ENCODE data around the gene RNF6.

RNF6 gene

GRCh38 chr13:26222520-26223046 is 469 bp upstream of the RNF6 start:
- peak overlapping the region; percentile 96 for H3K9ac ChIP-seq (ENCODE audit: low read depth, low read length)
- peak overlapping the region; percentile 84 for H3K4me3 ChIP-seq (ENCODE audit: low read length)
- no peaks in the 10 kb centered on the region for H3K9me3 ChIP-seq (ENCODE audit: insufficient read depth, low read depth, low read length)
- H3K27me3 ChIP-seq (ENCODE audit: insufficient read depth, low read length), result peaks cover 7% of the 10 kb centered on the region; the same call in 1 of the 2 replicates
- peaks cover 31% of the 10 kb centered on the region for H3K36me3 ChIP-seq (ENCODE audit: insufficient read depth, low read depth, low read length)
- no peaks in the 10 kb centered on the region; the same call in 1 of the 2 replicates for H3K4me1 ChIP-seq (ENCODE audit: insufficient read depth, low read length)
- H3K27ac ChIP-seq (ENCODE audit: low read length), result peak overlapping the region; percentile 91

DNA sequence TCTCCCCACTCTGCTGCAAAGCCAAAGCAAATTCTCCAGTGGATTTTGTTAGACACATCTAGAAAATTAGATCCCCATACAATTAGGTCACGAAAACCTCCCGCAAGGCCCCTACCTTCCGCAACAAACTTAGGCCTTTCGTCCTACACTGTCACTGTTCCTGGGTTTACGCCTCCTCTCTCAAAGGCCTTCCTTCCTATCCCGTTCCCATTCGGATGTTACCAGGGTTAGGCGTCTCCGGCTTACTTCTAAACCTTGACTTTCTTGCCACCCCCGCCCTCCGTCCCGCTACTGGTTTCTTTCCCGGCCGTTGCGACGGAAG is 754 bp downstream of the RNF6 start:
- Histone ChIP-seq H3K9ac (ENCODE audit: low read depth, low read length) (peak overlapping the region; percentile 96), H3K27ac (ENCODE audit: low read length) (peak overlapping the region; percentile 91), H3K36me3 (ENCODE audit: insufficient read depth, low read depth, low read length) (peaks cover 43% of the 10 kb centered on the region), H3K4me1 (ENCODE audit: insufficient read depth, low read length) (no peaks in the 10 kb centered on the region; the same call in 1 of the 2 replicates), H3K4me3 (ENCODE audit: low read length) (peak overlapping the region; percentile 84), H3K9me3 (ENCODE audit: insufficient read depth, low read depth, low read length) (no peaks in the 10 kb centered on the region), H3K27me3 (ENCODE audit: insufficient read depth, low read length) (0 out of 2 replicates have a peak, but pooled peaks cover 7% of the 10 kb centered on the region)

DNA sequence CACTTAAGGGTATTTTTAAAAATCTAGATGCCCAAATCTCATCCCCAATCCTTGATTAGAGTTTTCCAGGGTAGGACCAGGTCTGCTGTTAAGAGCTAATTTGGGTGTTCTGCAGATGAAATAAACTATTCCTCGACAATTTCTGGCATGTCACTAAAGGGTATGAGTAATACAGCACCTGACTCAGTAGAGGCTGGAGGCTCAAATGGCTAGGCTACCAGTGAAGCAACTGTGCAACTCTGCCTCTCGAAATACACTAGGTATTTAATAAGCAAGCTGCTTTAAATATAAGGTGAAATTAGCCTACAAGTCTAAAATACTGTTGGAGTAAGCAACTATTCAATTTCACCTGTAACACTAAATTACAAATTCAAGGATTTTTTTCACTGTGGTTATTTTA is 1.5 kb downstream of the RNF6 start:
- Histone ChIP-seq H3K36me3 (ENCODE audit: insufficient read depth, low read depth, low read length) (peaks cover 51% of the 10 kb centered on the region), H3K4me3 (ENCODE audit: low read length) (peak overlapping the region; percentile 84), H3K4me1 (ENCODE audit: insufficient read depth, low read length) (no peaks in the 10 kb centered on the region; the same call in 1 of the 2 replicates), H3K27ac (ENCODE audit: low read length) (no peak overlapping the region), H3K27me3 (ENCODE audit: insufficient read depth, low read length) (0 out of 2 replicates have a peak, but pooled peaks cover 7% of the 10 kb centered on the region), H3K9me3 (ENCODE audit: insufficient read depth, low read depth, low read length) (no peaks in the 10 kb centered on the region), H3K9ac (ENCODE audit: low read depth, low read length) (peak overlapping the region; percentile 96; the same call in 1 of the 2 replicates)

DNA sequence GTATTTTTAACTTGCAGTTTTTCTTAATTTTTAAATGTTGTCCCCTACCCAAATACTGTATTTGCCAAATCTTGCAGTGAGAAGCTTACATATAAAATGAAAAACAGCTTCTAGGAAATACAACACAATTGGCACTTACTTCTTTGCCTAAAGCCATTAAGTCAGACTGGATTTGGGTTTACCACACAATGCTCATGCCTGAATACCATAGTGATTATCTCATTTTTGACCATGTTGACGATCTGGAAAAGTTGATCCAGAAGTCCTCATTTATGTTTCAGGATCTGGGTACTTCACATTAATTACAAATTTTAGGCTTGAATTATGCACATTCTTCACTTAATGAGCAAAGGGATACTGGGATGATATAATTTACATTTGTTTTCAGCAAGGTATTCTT is 2.4 kb downstream of the RNF6 start:
- no peaks in the 10 kb centered on the region for H3K9me3 ChIP-seq (ENCODE audit: insufficient read depth, low read depth, low read length)
- H3K27ac ChIP-seq (ENCODE audit: low read length), result no peak overlapping the region
- no peak overlapping the region for H3K4me3 ChIP-seq (ENCODE audit: low read length)
- 0 out of 2 replicates have a peak, but pooled peaks cover 7% of the 10 kb centered on the region for H3K27me3 ChIP-seq (ENCODE audit: insufficient read depth, low read length)
- H3K36me3 ChIP-seq (ENCODE audit: insufficient read depth, low read depth, low read length), result peaks cover 59% of the 10 kb centered on the region
- no peaks in the 10 kb centered on the region; the same call in 1 of the 2 replicates for H3K4me1 ChIP-seq (ENCODE audit: insufficient read depth, low read length)
- H3K9ac ChIP-seq (ENCODE audit: low read depth, low read length), result no peak overlapping the region

- H3K36me3 ChIP-seq (ENCODE audit: insufficient read depth, low read depth, low read length), result peaks cover 88% of the 10 kb centered on the region
- no peak overlapping the region for H3K9ac ChIP-seq (ENCODE audit: low read depth, low read length)
- H3K4me1 ChIP-seq (ENCODE audit: insufficient read depth, low read length), result no peaks in the 10 kb centered on the region; the same call in 1 of the 2 replicates
- no peak overlapping the region for H3K4me3 ChIP-seq (ENCODE audit: low read length)
- H3K27me3 ChIP-seq (ENCODE audit: insufficient read depth, low read length), result no peaks in the 10 kb centered on the region
- no peaks in the 10 kb centered on the region for H3K9me3 ChIP-seq (ENCODE audit: insufficient read depth, low read depth, low read length)
- H3K27ac ChIP-seq (ENCODE audit: low read length), result no peak overlapping the region
These were observed 6.1 kb downstream of the RNF6 start for GRCh38 chr13:26216042-26216441.

DNA sequence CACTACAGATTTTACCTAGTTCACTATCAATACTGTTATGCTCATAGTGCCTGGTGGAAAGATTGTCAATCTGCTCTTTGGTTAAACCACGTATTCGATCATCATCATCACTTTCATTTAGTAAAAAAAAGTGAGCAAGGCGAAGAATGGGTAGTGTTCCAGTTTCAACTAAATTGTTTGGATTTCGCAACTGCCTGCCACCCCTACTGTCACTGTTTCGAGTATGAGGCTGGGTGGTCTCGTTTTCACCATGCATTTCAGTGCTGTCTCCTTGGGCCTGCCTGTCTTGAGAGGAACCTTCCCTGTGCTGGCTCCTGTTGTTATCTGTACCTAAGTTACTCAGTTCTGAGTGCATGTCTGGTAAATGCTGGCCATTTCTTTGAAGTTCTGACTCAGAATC is 8.1 kb downstream of the RNF6 start:
- Histone ChIP-seq H3K27me3 (ENCODE audit: insufficient read depth, low read length) (no peaks in the 10 kb centered on the region), H3K4me1 (ENCODE audit: insufficient read depth, low read length) (no peaks in the 10 kb centered on the region), H3K9me3 (ENCODE audit: insufficient read depth, low read depth, low read length) (no peaks in the 10 kb centered on the region)

DNA sequence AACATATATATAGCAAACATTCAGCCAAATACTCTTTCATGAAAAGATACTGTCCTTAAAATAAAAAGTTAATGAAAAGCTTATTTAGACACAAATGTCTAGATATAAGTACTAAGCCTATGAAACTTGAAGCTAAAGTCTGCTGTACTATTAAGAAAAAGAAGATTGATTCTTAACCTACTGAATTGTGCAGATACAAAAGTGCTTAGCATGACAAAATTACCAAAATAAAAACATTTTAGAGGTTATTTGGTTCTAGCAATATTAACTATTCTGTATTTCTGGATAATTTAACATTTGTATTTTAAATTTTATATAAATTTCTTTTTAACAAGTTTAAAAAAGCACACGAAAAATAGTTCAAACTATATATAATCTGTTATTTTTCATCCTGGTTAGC is 8.8 kb downstream of the RNF6 start:
- no peak overlapping the region for H3K4me3 ChIP-seq (ENCODE audit: low read length)
- no peak overlapping the region for H3K9ac ChIP-seq (ENCODE audit: low read depth, low read length)
- H3K4me1 ChIP-seq (ENCODE audit: insufficient read depth, low read length), result no peaks in the 10 kb centered on the region
- no peaks in the 10 kb centered on the region for H3K27me3 ChIP-seq (ENCODE audit: insufficient read depth, low read length)
- H3K27ac ChIP-seq (ENCODE audit: low read length), result no peak overlapping the region
- no peaks in the 10 kb centered on the region for H3K9me3 ChIP-seq (ENCODE audit: insufficient read depth, low read depth, low read length)
- peaks cover 75% of the 10 kb centered on the region for H3K36me3 ChIP-seq (ENCODE audit: insufficient read depth, low read depth, low read length)

More for the DNA sequence above, 8.1 kb downstream of the RNF6 start:
- H3K36me3 ChIP-seq (ENCODE audit: insufficient read depth, low read depth, low read length), result peaks cover 81% of the 10 kb centered on the region
- H3K4me3 ChIP-seq (ENCODE audit: low read length), result no peak overlapping the region
- H3K9ac ChIP-seq (ENCODE audit: low read depth, low read length), result no peak overlapping the region
- no peak overlapping the region for H3K27ac ChIP-seq (ENCODE audit: low read length)

- peaks cover 25% of the 10 kb centered on the region for H3K36me3 ChIP-seq (ENCODE audit: insufficient read depth, low read depth, low read length)
These were observed 13.8 kb downstream of the RNF6 start for GRCh38 chr13:26208287-26208686.

GRCh38 chr13:26202365-26202972 is 19.6 kb downstream of the RNF6 start:
- no peaks in the 10 kb centered on the region for H3K9me3 ChIP-seq (ENCODE audit: insufficient read depth, low read depth, low read length)
- H3K4me1 ChIP-seq (ENCODE audit: insufficient read depth, low read length), result no peaks in the 10 kb centered on the region
- H3K27me3 ChIP-seq (ENCODE audit: insufficient read depth, low read length), result no peaks in the 10 kb centered on the region
- H3K36me3 ChIP-seq (ENCODE audit: insufficient read depth, low read depth, low read length), result no peaks in the 10 kb centered on the region
- H3K9ac ChIP-seq (ENCODE audit: low read depth, low read length), result no peak overlapping the region
- no peak overlapping the region for H3K27ac ChIP-seq (ENCODE audit: low read length)
- H3K4me3 ChIP-seq (ENCODE audit: low read length), result no peak overlapping the region

More at GRCh38 chr13:26208287-26208686, 13.8 kb downstream of the RNF6 start:
- H3K4me3 ChIP-seq (ENCODE audit: low read length), result no peak overlapping the region
- no peak overlapping the region for H3K9ac ChIP-seq (ENCODE audit: low read depth, low read length)
- H3K9me3 ChIP-seq (ENCODE audit: insufficient read depth, low read depth, low read length), result no peaks in the 10 kb centered on the region
- no peak overlapping the region for H3K27ac ChIP-seq (ENCODE audit: low read length)
- H3K4me1 ChIP-seq (ENCODE audit: insufficient read depth, low read length), result no peaks in the 10 kb centered on the region
- no peaks in the 10 kb centered on the region for H3K27me3 ChIP-seq (ENCODE audit: insufficient read depth, low read length)

DNA sequence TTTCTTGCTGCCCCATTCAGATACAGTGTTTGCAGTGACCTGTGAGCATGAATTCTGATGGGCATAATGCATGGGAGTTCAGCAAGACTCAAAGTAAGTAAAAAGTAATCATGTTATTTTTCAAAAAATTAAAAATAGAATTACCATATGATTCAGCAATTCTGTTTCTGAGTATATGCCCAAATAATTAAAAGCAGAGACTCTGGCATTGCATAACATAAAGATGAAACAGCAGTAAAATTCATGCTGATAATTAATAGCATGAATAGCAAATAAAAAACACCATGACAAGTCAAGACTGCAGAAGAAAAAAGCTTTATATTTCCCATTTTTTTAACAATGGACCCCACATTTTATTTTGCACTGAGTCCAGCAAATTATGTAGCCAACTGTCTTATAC is 21.3 kb downstream of the RNF6 start:
- H3K4me1 ChIP-seq (ENCODE audit: insufficient read depth, low read length), result no peaks in the 10 kb centered on the region
- H3K27ac ChIP-seq (ENCODE audit: low read length), result no peak overlapping the region
- no peak overlapping the region for H3K9ac ChIP-seq (ENCODE audit: low read depth, low read length)
- no peaks in the 10 kb centered on the region for H3K36me3 ChIP-seq (ENCODE audit: insufficient read depth, low read depth, low read length)
- no peak overlapping the region for H3K4me3 ChIP-seq (ENCODE audit: low read length)
- H3K9me3 ChIP-seq (ENCODE audit: insufficient read depth, low read depth, low read length), result no peaks in the 10 kb centered on the region
- no peaks in the 10 kb centered on the region for H3K27me3 ChIP-seq (ENCODE audit: insufficient read depth, low read length)

DNA sequence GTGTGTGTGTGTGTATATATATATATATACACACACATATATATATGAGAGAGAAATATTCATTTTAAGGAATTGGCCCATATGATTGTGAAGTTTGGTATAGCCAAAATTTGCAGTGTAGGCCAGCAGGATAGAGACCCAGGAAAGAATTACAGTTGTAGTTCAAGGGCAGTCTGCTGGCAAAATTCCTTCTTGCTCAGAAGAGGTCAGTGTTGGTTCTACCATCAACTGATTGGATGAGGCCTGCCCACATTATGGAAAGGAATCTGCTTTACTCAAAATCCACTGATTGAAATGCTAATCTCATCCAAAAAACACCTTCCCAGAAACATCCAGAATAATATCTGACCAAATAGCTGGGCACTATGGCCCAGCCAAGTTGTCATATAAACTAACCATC is 24.0 kb downstream of the RNF6 start:
- no peaks in the 10 kb centered on the region for H3K9me3 ChIP-seq (ENCODE audit: insufficient read depth, low read depth, low read length)
- no peaks in the 10 kb centered on the region for H3K36me3 ChIP-seq (ENCODE audit: insufficient read depth, low read depth, low read length)

DNA sequence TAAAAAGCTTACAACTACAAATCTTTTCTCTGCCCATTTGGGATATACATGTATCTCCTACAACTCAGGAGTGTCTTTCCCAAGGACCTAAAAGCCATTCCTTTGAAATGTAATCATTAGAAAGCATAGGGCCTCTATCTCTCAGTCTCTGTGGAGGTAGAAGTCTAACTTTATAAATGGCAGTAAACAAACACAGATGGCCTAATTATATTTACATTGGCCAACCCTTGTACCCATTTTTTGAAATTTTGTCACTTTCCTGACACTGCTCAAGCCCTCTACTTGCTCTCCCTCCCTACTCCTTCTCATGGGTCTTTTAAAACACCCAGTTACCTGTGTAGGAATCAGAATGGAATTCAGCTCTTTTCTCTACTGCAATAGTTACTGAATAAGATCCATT is 24.8 kb downstream of the RNF6 start:
- Histone ChIP-seq H3K9ac (ENCODE audit: low read depth, low read length) (no peak overlapping the region), H3K9me3 (ENCODE audit: insufficient read depth, low read depth, low read length) (no peaks in the 10 kb centered on the region)

More for the DNA sequence above, 24.0 kb downstream of the RNF6 start:
- no peaks in the 10 kb centered on the region for H3K27me3 ChIP-seq (ENCODE audit: insufficient read depth, low read length)
- H3K27ac ChIP-seq (ENCODE audit: low read length), result no peak overlapping the region
- H3K4me3 ChIP-seq (ENCODE audit: low read length), result no peak overlapping the region
- H3K9ac ChIP-seq (ENCODE audit: low read depth, low read length), result no peak overlapping the region
- H3K4me1 ChIP-seq (ENCODE audit: insufficient read depth, low read length), result no peaks in the 10 kb centered on the region

More for the DNA sequence above, 24.8 kb downstream of the RNF6 start:
- Histone ChIP-seq H3K4me3 (ENCODE audit: low read length) (no peak overlapping the region), H3K4me1 (ENCODE audit: insufficient read depth, low read length) (no peaks in the 10 kb centered on the region), H3K27me3 (ENCODE audit: insufficient read depth, low read length) (no peaks in the 10 kb centered on the region), H3K27ac (ENCODE audit: low read length) (no peak overlapping the region), H3K36me3 (ENCODE audit: insufficient read depth, low read depth, low read length) (no peaks in the 10 kb centered on the region)

Data from iPS-20b (cell line).